PC-3 (cell line): ENCODE measurements around the gene PDCD5. TPM values are rescaled to one million over a fixed set of nuclear protein-coding genes. Genes with fewer than 3 reads are reported as not detected.

Experiments used
- ATAC-seq: fragments of 200-7000 bp; cut with Tn5 transposase; 2 replicates; pipeline ENCODE4 v1.9.1; 2020; ENCODE audit warnings: mild to moderate bottlenecking, moderate library complexity
- BruUV-seq: library from RNA; stranded (reverse); fragments of 400-500 nt; replicated peaks from 2 replicates; lab custom pipeline; 2021; lab: Mats Ljungman, UMichigan
- CTCF ChIA-PET: fragments of 300-600 bp; sonication (Branson Sonifier 250); formaldehyde crosslinking; loops from one replicate; lab custom pipeline; 2022; ENCODE audit warnings: antibody characterized with exemption; lab: Charles Lee
- POLR2A ChIA-PET: fragments of 300-600 bp; sonication (Branson Sonifier 250); formaldehyde crosslinking; loops from one replicate; lab custom pipeline; 2022; ENCODE audit warnings: antibody characterized with exemption; ENCODE audit not compliant: unreplicated experiment; lab: Charles Lee
- DNase-seq: peaks from one replicate; pipeline ENCODE4 v3.0.0-alpha.2; 2015
- H2AFZ ChIP-seq: fragments of 300-600 bp; sonication (generic); 2 replicates; pipeline ENCODE4 v1.6.0; 2016; ENCODE audit warnings: antibody characterized with exemption, low read length
- H3F3A ChIP-seq: fragments of 300-600 bp; sonication (generic); one replicate; pipeline ENCODE4 v1.6.0; 2017; ENCODE audit warnings: antibody characterized with exemption, low read length, control low read depth, mild to moderate bottlenecking; ENCODE audit not compliant: unreplicated experiment
- H3K27ac ChIP-seq: fragments of 300-600 bp; sonication (generic); 2 replicates; pipeline ENCODE4 v1.5.1; 2016; ENCODE audit warnings: mild to moderate bottlenecking, low read length
- H3K27me3 ChIP-seq: fragments of 300-600 bp; sonication (generic); 2 replicates; pipeline ENCODE4 v1.6.1; 2016; ENCODE audit warnings: low read length, mixed read lengths
- H3K36me3 ChIP-seq: fragments of 300-600 bp; sonication (generic); 2 replicates; pipeline ENCODE4 v1.6.1; 2016; ENCODE audit warnings: low read depth, mixed run types, low read length, mixed read lengths
- H3K4me1 ChIP-seq: fragments of 300-600 bp; sonication (generic); 2 replicates; pipeline ENCODE4 v1.5.1; 2016; ENCODE audit warnings: low read length; ENCODE audit not compliant: insufficient read depth
- H3K4me2 ChIP-seq: fragments of 300-600 bp; sonication (generic); 2 replicates; pipeline ENCODE4 v1.6.0; 2016; ENCODE audit warnings: low read length
- H3K4me3 ChIP-seq: fragments of 300-600 bp; sonication (generic); 2 replicates; pipeline ENCODE4 v1.5.1; 2016; ENCODE audit warnings: mild to moderate bottlenecking, low read length, mixed read lengths
- H3K79me2 ChIP-seq: fragments of 300-600 bp; sonication (generic); 2 replicates; pipeline ENCODE4 v1.6.1; 2017; ENCODE audit warnings: low read length, mixed read lengths
- H3K9ac ChIP-seq: fragments of 300-600 bp; sonication (generic); 2 replicates; pipeline ENCODE4 v1.6.0; 2016; ENCODE audit warnings: mild to moderate bottlenecking, low read length
- H3K9me2 ChIP-seq: fragments of 300-600 bp; sonication (generic); replicated peaks from 2 replicates; pipeline ENCODE4 v1.6.1; 2016; ENCODE audit warnings: mixed run types, low read length, mixed read lengths
- H3K9me3 ChIP-seq: fragments of 300-600 bp; sonication (generic); 2 replicates; pipeline ENCODE4 v1.6.1; 2016; ENCODE audit warnings: low read length, mixed read lengths
- H4K20me1 ChIP-seq: fragments of 300-600 bp; sonication (generic); 2 replicates; pipeline ENCODE4 v1.6.1; 2016; ENCODE audit warnings: low read length, mixed read lengths
- EZH2 ChIP-seq: fragments of 300-600 bp; sonication (generic); IDR thresholded peaks from one replicate; pipeline ENCODE4 v1.6.1; 2017; ENCODE audit warnings: antibody characterized with exemption, mild to moderate bottlenecking, low read length; ENCODE audit not compliant: unreplicated experiment
- EZH2phosphoT487 ChIP-seq: fragments of 300-600 bp; sonication (generic); IDR thresholded peaks from 2 replicates; pipeline ENCODE4 v1.6.1; 2018; ENCODE audit warnings: mild to moderate bottlenecking, antibody characterized with exemption, low read length, borderline replicate concordance
- intact Hi-C: fragments of 100-400 bp; cut with micrococcal nuclease; formaldehyde crosslinking; loops from 2 replicates; pipeline ENCODE4 v1.9.0; 2023
- total RNA-seq: library from RNA; depleted of rRNA; stranded (reverse); fragments of >200 nt; gene quantifications from 2 replicates; pipeline ENCODE4 v1.2.3, GENCODE V29; 2014
- TF ChIP-seq, protein P1 (sequence below): fragments of 300-600 bp; sonication (generic); conservative IDR thresholded peaks from 2 replicates; pipeline ENCODE4 v1.5.1; 2017; ENCODE audit warnings: antibody characterized with exemption, low read depth, mild to moderate bottlenecking, low read length

The PDCD5 gene
- total RNA-seq, 1 experiment from 2014 or later: 203 TPM

- no peaks in the 10 kb centered on the region for H3K4me1 ChIP-seq
- no peak overlapping the region for H3K4me2 ChIP-seq
- H3K9me3 ChIP-seq: no peaks in the 10 kb centered on the region
- H4K20me1 ChIP-seq: no peaks in the 10 kb centered on the region
- no peak for ATAC-seq
- H3K27me3 ChIP-seq: no peaks in the 10 kb centered on the region
- H3K9me2 ChIP-seq: no peaks in the 10 kb centered on the region
- peaks cover 24% of the 10 kb centered on the region for H3K36me3 ChIP-seq
- H3K9ac ChIP-seq: no peak overlapping the region
- CTCF ChIA-PET: no interaction called here
- no peak overlapping the region for H2AFZ ChIP-seq
- POLR2A ChIA-PET: no interaction called here
- no peaks in the 10 kb centered on the region for H3F3A ChIP-seq
- H3K4me3 ChIP-seq: no peak overlapping the region
- H3K79me2 ChIP-seq: no peaks in the 10 kb centered on the region
- intact Hi-C loops: no loop called here
- H3K27ac ChIP-seq: no peak overlapping the region
- no peak for TF ChIP-seq EZH2phosphoT487
- no TSS peak for BruUV-seq
- DNase-seq: no peak
Measured at GRCh38 chr19:32613008-32613407, 32.0 kb downstream of the PDCD5 start.

DNA sequence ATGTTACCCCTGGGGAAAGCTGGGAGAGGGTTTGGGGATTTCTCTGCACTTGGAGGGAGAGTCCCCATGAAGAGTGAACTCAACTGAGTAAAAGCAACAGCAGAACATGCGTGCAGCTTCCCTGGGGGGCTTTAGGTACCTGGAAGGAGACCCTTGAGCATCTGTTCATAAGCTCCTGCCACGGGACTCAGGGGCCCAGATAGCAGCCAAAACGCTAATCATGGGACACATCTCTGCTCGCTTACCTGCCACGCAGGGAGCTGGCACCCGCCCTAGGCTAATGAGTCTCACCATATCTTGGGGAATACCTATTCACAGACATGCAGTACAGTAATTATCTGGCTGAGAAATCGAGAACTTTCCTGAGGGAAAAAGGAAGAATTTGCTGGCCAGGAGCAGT lies 33.9 kb downstream of the PDCD5 start:
- Histone ChIP-seq H3K27ac (no peak overlapping the region), H3K79me2 (no peaks in the 10 kb centered on the region), H3K36me3 (peaks cover 24% of the 10 kb centered on the region), H4K20me1 (no peaks in the 10 kb centered on the region), H3K9me3 (no peaks in the 10 kb centered on the region), H2AFZ (no peak overlapping the region), H3F3A (no peaks in the 10 kb centered on the region), H3K4me1 (no peaks in the 10 kb centered on the region), H3K9me2 (no peaks in the 10 kb centered on the region), H3K4me2 (no peak overlapping the region), H3K9ac (no peak overlapping the region), H3K4me3 (no peak overlapping the region), H3K27me3 (no peaks in the 10 kb centered on the region)
- TF ChIP-seq, protein P1, sequence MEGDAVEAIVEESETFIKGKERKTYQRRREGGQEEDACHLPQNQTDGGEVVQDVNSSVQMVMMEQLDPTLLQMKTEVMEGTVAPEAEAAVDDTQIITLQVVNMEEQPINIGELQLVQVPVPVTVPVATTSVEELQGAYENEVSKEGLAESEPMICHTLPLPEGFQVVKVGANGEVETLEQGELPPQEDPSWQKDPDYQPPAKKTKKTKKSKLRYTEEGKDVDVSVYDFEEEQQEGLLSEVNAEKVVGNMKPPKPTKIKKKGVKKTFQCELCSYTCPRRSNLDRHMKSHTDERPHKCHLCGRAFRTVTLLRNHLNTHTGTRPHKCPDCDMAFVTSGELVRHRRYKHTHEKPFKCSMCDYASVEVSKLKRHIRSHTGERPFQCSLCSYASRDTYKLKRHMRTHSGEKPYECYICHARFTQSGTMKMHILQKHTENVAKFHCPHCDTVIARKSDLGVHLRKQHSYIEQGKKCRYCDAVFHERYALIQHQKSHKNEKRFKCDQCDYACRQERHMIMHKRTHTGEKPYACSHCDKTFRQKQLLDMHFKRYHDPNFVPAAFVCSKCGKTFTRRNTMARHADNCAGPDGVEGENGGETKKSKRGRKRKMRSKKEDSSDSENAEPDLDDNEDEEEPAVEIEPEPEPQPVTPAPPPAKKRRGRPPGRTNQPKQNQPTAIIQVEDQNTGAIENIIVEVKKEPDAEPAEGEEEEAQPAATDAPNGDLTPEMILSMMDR: no peak
- TF ChIP-seq EZH2phosphoT487 (no peak), EZH2 (no peak)
- BruUV-seq: no TSS peak
- ATAC-seq: no peak
- ChIA-PET CTCF (no interaction called here), POLR2A (no interaction called here)
- DNase-seq: no peak
- intact Hi-C loops: no loop called here

DNA sequence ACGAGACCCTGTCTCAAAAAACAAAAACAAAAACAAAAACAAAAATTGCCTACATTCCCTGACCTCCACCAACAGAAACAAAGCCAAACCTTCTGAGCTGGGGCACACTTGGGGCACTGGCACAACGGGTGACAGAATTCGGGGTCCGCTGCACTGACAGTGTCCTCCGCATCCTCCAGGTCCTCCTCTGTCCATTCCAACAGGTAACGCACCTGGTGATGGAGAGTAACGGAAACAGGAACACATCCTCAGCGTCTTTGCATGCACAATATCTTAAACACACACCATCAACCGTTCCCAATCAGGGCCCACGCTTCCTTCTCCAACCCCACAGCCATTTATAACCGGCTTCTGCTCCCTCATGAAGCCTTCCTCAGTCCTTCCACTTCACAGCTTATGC lies 34.6 kb downstream of the PDCD5 start:
- H3K4me2 ChIP-seq: no peak overlapping the region
- ATAC-seq: no peak
- H4K20me1 ChIP-seq: no peaks in the 10 kb centered on the region
- H3K4me3 ChIP-seq: no peak overlapping the region
- CTCF ChIA-PET: no interaction called here
- H3K9ac ChIP-seq: no peak overlapping the region
- no peaks in the 10 kb centered on the region for H3F3A ChIP-seq
- intact Hi-C loops: no loop called here
- H3K27ac ChIP-seq: no peak overlapping the region
- BruUV-seq: no TSS peak
- no peaks in the 10 kb centered on the region for H3K27me3 ChIP-seq
- H2AFZ ChIP-seq: no peak overlapping the region
- no peaks in the 10 kb centered on the region for H3K4me1 ChIP-seq
- TF ChIP-seq, protein P1: no peak
- no peak for TF ChIP-seq EZH2
- no peak for TF ChIP-seq EZH2phosphoT487
- no peak for DNase-seq
- POLR2A ChIA-PET: no interaction called here
- H3K79me2 ChIP-seq: no peaks in the 10 kb centered on the region
- H3K9me3 ChIP-seq: no peaks in the 10 kb centered on the region
- peaks cover 24% of the 10 kb centered on the region for H3K36me3 ChIP-seq
- H3K9me2 ChIP-seq: no peaks in the 10 kb centered on the region
